Measurements from ENCODE around the gene SRRM5. TPM values are rescaled to one million over a fixed set of nuclear protein-coding genes. Genes with fewer than 3 reads are reported as not detected.

Gene SRRM5
- polyA plus RNA-seq, 1 experiment: 0.07 TPM

DNA sequence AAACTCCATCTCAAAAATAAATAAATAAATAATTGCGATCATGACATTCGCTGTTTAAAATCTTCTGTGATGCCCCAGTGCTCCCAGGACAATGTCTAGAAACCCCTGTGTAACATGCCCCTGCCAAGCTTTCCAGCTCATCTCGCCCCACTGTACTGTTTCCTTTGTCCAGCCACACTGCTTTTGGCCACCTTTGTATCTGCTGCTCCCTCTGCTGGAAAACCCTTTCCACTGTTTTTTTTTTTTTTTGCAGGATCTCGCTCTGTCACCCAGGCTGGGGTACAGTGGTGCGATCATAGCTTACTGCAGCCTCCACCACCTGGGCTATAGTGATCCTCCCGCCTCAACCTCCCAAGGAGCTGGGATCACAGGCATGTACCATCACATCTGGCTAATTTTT is 50.6 kb downstream of the SRRM5 start:
- no peaks in the 10 kb centered on the region for H3K9me3 ChIP-seq (ENCODE audit: control insufficient read depth, insufficient read depth, low read length)
- DNase-seq (ENCODE audit: low read depth, low spot score): no peak
- no peak overlapping the region for H3K4me3 ChIP-seq (ENCODE audit: low read depth, low read length)
- ChIA-PET CTCF (interaction anchor here (0.6 to 1.6 kb wide), 9 partner anchors 10 to 1123 kb away, joined by 3 to 12 read pairs (median 3); partner anchors contain the start of gene ZNF576), POLR2A (interaction anchor here (0.6 kb wide), 1 partner anchor 575 kb away, joined by 4 read pairs; no protein-coding TSS in a partner anchor)
- TF ChIP-seq, protein P1, sequence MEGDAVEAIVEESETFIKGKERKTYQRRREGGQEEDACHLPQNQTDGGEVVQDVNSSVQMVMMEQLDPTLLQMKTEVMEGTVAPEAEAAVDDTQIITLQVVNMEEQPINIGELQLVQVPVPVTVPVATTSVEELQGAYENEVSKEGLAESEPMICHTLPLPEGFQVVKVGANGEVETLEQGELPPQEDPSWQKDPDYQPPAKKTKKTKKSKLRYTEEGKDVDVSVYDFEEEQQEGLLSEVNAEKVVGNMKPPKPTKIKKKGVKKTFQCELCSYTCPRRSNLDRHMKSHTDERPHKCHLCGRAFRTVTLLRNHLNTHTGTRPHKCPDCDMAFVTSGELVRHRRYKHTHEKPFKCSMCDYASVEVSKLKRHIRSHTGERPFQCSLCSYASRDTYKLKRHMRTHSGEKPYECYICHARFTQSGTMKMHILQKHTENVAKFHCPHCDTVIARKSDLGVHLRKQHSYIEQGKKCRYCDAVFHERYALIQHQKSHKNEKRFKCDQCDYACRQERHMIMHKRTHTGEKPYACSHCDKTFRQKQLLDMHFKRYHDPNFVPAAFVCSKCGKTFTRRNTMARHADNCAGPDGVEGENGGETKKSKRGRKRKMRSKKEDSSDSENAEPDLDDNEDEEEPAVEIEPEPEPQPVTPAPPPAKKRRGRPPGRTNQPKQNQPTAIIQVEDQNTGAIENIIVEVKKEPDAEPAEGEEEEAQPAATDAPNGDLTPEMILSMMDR (IDR thresholded peaks at IDR 0.05; ENCODE audit: low read depth, low read length): peak; percentile 46
- H3K27me3 ChIP-seq (ENCODE audit: control insufficient read depth, insufficient read depth, low read length): no peaks in the 10 kb centered on the region
- H3K27ac ChIP-seq (ENCODE audit: low read depth, low read length): no peak overlapping the region

DNA sequence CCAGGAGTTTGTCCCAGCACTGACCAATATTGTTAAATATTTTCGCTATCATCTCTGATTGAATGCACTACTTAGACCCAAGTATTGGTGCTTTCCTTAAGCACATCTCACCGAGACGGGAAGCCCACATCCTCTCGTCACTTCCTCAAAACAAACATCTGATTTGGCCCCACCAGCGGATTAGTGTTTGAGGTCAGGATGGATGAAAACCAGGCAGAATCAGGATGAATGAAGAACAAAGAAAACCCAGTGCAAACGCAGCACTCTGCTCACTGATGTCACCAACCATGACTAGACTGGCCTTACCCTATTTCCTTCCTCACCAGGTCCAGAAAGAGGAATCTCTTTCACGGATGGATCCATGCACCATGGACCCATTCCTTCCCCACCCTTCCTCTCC is 52.1 kb downstream of the SRRM5 start:
- Histone ChIP-seq H3K27ac (ENCODE audit: low read depth, low read length) (no peak overlapping the region), H3K9me3 (ENCODE audit: control insufficient read depth, insufficient read depth, low read length) (no peaks in the 10 kb centered on the region; the same call in 1 of the 2 replicates), H3K4me3 (ENCODE audit: low read depth, low read length) (no peak overlapping the region), H3K27me3 (ENCODE audit: control insufficient read depth, insufficient read depth, low read length) (no peaks in the 10 kb centered on the region)
- CTCF ChIA-PET: no interaction called here
- no peak for DNase-seq (ENCODE audit: low read depth, low spot score)
- TF ChIP-seq, protein P1 (IDR thresholded peaks at IDR 0.05; ENCODE audit: low read depth, low read length): no peak
- POLR2A ChIA-PET: no interaction called here

Small RNAs within 50 kb of the gene (small RNA-seq; reads per million reads assigned to genes)
- not detected for gene RN7SL368P (ENCODE audit: insufficient read length, low read depth)

Other genes with a start within 250 kb of the SRRM5 start
- gene TEX101, start 197.2 kb upstream of the SRRM5 start, polyA plus RNA-seq (2011; rRNA removed): not detected in 2 replicates
- 0.60 and 1.0 TPM in 2 replicates for gene LYPD3, start 146.5 kb upstream of the SRRM5 start, polyA plus RNA-seq (2011; rRNA removed)
- gene PHLDB3, start 107.3 kb upstream of the SRRM5 start, polyA plus RNA-seq (2011; rRNA removed): 4.2 and 5.9 TPM in 2 replicates
- 104 and 130 TPM in 2 replicates for gene ETHE1, start 84.9 kb upstream of the SRRM5 start, polyA plus RNA-seq (2011; rRNA removed)
- 0.16 and 0.17 TPM in 2 replicates for gene ZNF575, start 78.9 kb upstream of the SRRM5 start, polyA plus RNA-seq (2011; rRNA removed)
- gene XRCC1, start 36.6 kb upstream of the SRRM5 start, polyA plus RNA-seq (2011; rRNA removed): 15.2 and 17.7 TPM in 2 replicates
- 1.8 and 2.7 TPM in 2 replicates for gene PINLYP, start 36.3 kb upstream of the SRRM5 start, polyA plus RNA-seq (2011; rRNA removed)
- gene IRGQ, start 16.0 kb upstream of the SRRM5 start, polyA plus RNA-seq (2011; rRNA removed): 11.2 and 11.6 TPM in 2 replicates
- 9.3 and 11.3 TPM in 2 replicates for gene ZNF576, start 15.5 kb upstream of the SRRM5 start, polyA plus RNA-seq (2011; rRNA removed)
- gene ZNF428, start 7.5 kb downstream of the SRRM5 start, polyA plus RNA-seq (2011; rRNA removed): 18.7 and 23.2 TPM in 2 replicates
- 3.7 and 5.3 TPM in 2 replicates for gene CADM4, start 27.8 kb downstream of the SRRM5 start, polyA plus RNA-seq (2011; rRNA removed)
- gene PLAUR, start 58.1 kb downstream of the SRRM5 start, polyA plus RNA-seq (2011; rRNA removed): 75.5 and 89.9 TPM in 2 replicates
- gene IRGC, start 104.0 kb downstream of the SRRM5 start, polyA plus RNA-seq (2011; rRNA removed): not detected in 2 replicates
- 9.2 and 12.1 TPM in 2 replicates for gene SMG9, start 142.9 kb downstream of the SRRM5 start, polyA plus RNA-seq (2011; rRNA removed)
- gene KCNN4, start 168.9 kb downstream of the SRRM5 start, polyA plus RNA-seq (2011; rRNA removed): 0.12 and 0.32 TPM in 2 replicates
- gene LYPD5, start 190.4 kb downstream of the SRRM5 start, polyA plus RNA-seq (2011; rRNA removed): 0.66 and 0.88 TPM in 2 replicates
- 5.6 and 7.9 TPM in 2 replicates for gene ZNF283, start 215.2 kb downstream of the SRRM5 start, polyA plus RNA-seq (2011; rRNA removed)

Data from AG04450 (cell line).